ENCODE results near the gene WSCD1. TPM values are rescaled to one million over a fixed set of nuclear protein-coding genes. Genes with fewer than 3 reads are reported as not detected.

The WSCD1 gene
- total RNA-seq, 2 donors from 2014 or later = 0.19 to 0.67 TPM

DNA sequence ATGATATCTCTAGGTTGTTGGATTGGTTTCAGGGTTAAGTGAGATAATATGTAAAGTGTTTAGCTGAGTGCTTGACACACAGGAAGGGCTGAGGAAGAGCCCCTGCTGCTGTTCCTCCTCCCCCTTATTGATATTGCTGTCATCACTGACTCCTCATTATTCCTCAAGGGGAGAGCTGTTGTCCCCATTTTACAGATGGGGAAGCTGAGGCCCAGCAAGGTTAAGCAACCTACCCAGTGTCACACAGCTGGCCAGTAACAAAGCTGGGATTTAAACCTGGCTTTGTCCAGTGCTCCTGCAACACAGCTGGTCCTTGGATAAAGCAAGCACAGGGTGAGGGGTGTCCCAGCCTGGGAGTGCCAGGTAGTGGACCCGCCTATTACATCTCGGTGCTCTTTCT is 9.8 kb downstream of the WSCD1 start:
- ATAC-seq (replicated peaks in 1 of 2) (no peak), DNase-seq (no peak)
- Mint-ChIP-seq H3K36me3 (ENCODE audit: insufficient read depth in 2 of 2) (no peaks in the 10 kb centered on the region), H3K27me3 (ENCODE audit: low read depth) (peaks cover 5% of the 10 kb centered on the region), H3K9me3 (no peaks in the 10 kb centered on the region), H3K4me1 (ENCODE audit: low read depth) (no peaks in the 10 kb centered on the region), H3K4me3 (no peak overlapping the region), H3K27ac (no peak overlapping the region)

DNA sequence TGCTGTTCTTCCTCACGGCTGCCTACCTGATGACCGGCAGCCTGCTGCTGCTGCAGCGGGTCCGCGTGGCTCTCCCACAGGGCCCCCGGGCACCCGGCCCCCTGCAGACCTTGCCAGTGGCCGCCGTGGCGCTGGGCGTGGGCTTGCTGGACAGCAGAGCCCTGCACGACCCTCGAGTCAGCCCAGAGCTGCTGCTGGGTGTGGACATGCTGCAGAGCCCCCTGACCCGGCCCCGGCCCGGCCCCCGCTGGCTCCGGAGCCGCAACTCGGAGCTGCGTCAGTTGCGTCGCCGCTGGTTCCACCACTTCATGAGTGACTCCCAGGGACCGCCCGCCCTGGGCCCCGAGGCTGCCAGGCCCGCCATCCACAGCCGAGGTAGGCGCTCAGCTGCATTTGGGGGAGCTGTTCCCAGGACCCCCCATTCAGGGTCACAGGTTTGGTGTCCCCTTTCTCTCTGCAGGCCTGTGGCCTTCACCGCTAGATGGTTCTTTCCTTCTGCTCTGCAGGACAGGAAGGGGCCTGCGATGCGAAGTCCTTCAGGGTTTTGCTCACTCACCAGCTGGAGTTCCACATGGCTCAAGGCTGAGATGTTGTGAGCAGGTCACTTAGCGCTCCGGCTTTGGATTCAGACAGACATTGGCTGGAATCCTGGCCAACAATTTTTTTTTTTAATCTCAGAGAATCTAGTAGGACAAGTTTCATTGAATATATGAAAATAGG is 10.7 kb downstream of the WSCD1 start:
- DNase-seq (no peak), ATAC-seq (replicated peaks in 1 of 2) (no peak)
- Mint-ChIP-seq H3K27me3 (ENCODE audit: low read depth) (peaks cover under 1% of the 10 kb centered on the region), H3K4me3 (no peak overlapping the region), H3K9me3 (no peaks in the 10 kb centered on the region), H3K4me1 (ENCODE audit: low read depth) (no peaks in the 10 kb centered on the region), H3K27ac (no peak overlapping the region), H3K36me3 (ENCODE audit: insufficient read depth in 2 of 2) (no peaks in the 10 kb centered on the region)

DNA sequence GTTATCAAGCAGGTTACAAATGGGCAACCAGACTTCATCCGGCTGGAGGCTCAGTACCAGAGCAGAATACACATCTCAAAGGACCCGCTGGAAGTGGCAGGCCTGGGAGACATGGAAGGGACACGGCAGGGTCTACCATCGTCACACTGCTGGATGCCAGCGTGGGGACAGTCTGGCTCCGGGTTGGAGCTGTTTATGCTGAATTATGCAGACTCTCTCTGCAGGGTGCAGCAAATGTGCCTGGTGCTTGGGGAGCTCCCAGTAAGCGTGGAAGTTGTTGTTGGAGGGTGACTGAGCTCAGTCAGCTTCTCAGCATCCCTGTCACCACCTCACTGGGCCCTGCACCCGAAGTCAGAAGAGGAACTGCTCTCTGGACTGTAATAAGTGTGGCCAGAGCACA is 12.2 kb downstream of the WSCD1 start:
- H3K4me3 Mint-ChIP-seq = no peak overlapping the region
- no peak for ATAC-seq (replicated peaks in 1 of 2)
- no peaks in the 10 kb centered on the region for H3K27me3 Mint-ChIP-seq (ENCODE audit: low read depth)
- no peaks in the 10 kb centered on the region for H3K36me3 Mint-ChIP-seq (ENCODE audit: insufficient read depth in 2 of 2)
- H3K9me3 Mint-ChIP-seq = no peaks in the 10 kb centered on the region
- no peak for DNase-seq
- no peak overlapping the region for H3K27ac Mint-ChIP-seq
- H3K4me1 Mint-ChIP-seq (ENCODE audit: low read depth) = no peaks in the 10 kb centered on the region

DNA sequence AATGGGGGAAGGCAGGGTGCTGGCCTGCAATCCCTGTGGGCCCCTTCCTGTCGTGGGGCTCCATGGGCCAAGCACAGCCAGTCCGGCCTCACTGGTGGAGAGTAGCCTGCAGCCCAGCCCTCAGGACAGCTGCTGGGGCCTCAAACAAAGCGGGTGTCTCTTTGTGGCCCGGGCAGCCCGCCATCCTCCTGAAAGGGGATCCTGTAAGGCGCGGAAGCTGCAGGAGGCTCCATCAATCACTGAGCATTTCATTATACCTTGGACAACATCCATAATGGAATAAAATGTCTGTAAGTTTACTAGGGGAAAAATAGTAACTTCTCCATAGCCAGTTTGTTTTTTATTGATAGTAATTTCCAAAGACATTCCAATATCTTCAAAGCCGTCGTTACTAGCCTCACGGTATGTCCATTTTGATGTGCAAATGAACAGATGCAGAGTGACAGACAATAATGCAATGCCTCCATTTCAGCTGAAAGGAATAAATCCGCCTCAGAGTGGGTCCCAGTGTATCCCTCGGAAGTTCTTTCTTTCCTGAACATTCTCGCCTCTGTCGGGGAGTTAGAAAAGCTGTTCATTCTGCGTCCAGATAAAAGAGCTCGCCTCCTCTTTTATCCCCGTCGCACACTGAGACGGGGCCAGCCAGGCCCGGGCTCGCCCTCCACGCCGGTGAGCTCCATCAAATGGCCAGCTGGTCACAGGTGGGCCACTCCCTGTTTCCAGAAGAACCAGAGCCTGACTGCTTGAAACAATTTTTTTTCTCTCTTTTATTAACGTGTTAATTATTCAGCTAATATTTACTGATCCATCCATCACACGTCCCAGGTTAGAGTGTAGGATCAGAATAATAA is 14.4 kb downstream of the WSCD1 start:
- DNase-seq = no peak
- Mint-ChIP-seq H3K27me3 (ENCODE audit: low read depth) (no peaks in the 10 kb centered on the region), H3K4me3 (no peak overlapping the region), H3K36me3 (ENCODE audit: insufficient read depth in 2 of 2) (no peaks in the 10 kb centered on the region), H3K27ac (no peak overlapping the region), H3K9me3 (no peaks in the 10 kb centered on the region), H3K4me1 (ENCODE audit: low read depth) (no peaks in the 10 kb centered on the region)
- ATAC-seq (replicated peaks in 1 of 2) = no peak

DNA sequence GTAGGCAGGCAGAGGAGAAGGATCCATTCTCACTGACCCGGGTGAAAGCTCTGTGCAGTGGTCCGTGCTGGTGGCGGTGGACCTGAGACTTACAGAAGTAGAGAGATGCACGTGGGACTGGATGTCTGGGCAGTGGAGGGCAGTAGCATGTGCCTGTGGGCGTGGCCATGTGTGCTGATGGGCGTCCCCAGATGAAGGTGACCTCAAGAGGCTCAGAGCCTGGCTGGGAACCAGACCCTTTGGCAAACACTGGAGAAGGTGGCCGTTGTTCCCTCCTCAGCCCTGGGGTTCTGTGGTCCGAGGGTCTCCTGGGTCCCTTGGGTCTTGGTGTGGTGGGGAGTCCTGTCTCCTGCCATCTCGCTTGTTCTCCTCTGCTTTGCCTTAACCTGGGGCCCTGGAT is 15.6 kb downstream of the WSCD1 start:
- ATAC-seq (replicated peaks in 1 of 2) (no peak), DNase-seq (no peak)
- H3K4me3 Mint-ChIP-seq = no peak overlapping the region
- H3K9me3 Mint-ChIP-seq = no peaks in the 10 kb centered on the region
- H3K36me3 Mint-ChIP-seq (ENCODE audit: insufficient read depth in 2 of 2) = no peaks in the 10 kb centered on the region
- H3K4me1 Mint-ChIP-seq (ENCODE audit: low read depth) = no peaks in the 10 kb centered on the region
- H3K27ac Mint-ChIP-seq = no peak overlapping the region
- no peaks in the 10 kb centered on the region for H3K27me3 Mint-ChIP-seq (ENCODE audit: low read depth)

- Mint-ChIP-seq H3K36me3 (ENCODE audit: insufficient read depth in 2 of 2) (no peaks in the 10 kb centered on the region), H3K4me3 (no peak overlapping the region), H3K27me3 (ENCODE audit: low read depth) (no peaks in the 10 kb centered on the region), H3K27ac (no peak overlapping the region), H3K4me1 (ENCODE audit: low read depth) (no peaks in the 10 kb centered on the region), H3K9me3 (no peaks in the 10 kb centered on the region)
- DNase-seq (no peak), ATAC-seq (replicated peaks in 1 of 2) (no peak)
Observed at GRCh38 chr17:6086603-6087400, 16.6 kb downstream of the WSCD1 start.

- ATAC-seq (replicated peaks in 1 of 2) (no peak), DNase-seq (no peak)
- H3K27me3 Mint-ChIP-seq (ENCODE audit: low read depth) = peaks cover 1% of the 10 kb centered on the region
- H3K36me3 Mint-ChIP-seq (ENCODE audit: insufficient read depth in 2 of 2) = no peaks in the 10 kb centered on the region
- no peak overlapping the region for H3K4me3 Mint-ChIP-seq
- no peaks in the 10 kb centered on the region for H3K4me1 Mint-ChIP-seq (ENCODE audit: low read depth)
- H3K9me3 Mint-ChIP-seq = no peaks in the 10 kb centered on the region
- no peak overlapping the region for H3K27ac Mint-ChIP-seq
Observed at GRCh38 chr17:6088141-6088540, 18.0 kb downstream of the WSCD1 start.

DNA sequence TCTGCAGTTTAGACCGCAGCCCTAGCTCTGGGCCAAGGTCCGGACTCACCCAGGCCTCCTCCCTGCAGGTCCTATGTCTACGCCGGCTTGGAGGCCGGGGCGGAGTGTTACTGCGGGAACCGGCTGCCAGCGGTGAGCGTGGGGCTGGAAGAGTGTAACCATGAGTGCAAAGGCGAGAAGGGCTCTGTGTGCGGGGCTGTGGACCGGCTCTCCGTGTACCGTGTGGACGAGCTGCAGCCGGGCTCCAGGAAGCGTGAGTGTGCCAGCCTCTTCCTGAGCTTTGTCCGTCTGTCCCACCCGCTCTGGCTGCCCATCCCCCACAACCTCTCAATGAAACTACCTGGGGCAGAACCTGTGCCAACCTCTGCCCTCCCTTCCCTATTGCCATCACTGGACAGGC is 20.1 kb downstream of the WSCD1 start:
- Mint-ChIP-seq H3K9me3 (no peaks in the 10 kb centered on the region), H3K4me1 (ENCODE audit: low read depth) (no peaks in the 10 kb centered on the region), H3K4me3 (no peak overlapping the region), H3K36me3 (ENCODE audit: insufficient read depth in 2 of 2) (no peaks in the 10 kb centered on the region), H3K27ac (no peak overlapping the region), H3K27me3 (ENCODE audit: low read depth) (peaks cover 6% of the 10 kb centered on the region)
- DNase-seq (no peak), ATAC-seq (replicated peaks in 1 of 2) (no peak)

DNA sequence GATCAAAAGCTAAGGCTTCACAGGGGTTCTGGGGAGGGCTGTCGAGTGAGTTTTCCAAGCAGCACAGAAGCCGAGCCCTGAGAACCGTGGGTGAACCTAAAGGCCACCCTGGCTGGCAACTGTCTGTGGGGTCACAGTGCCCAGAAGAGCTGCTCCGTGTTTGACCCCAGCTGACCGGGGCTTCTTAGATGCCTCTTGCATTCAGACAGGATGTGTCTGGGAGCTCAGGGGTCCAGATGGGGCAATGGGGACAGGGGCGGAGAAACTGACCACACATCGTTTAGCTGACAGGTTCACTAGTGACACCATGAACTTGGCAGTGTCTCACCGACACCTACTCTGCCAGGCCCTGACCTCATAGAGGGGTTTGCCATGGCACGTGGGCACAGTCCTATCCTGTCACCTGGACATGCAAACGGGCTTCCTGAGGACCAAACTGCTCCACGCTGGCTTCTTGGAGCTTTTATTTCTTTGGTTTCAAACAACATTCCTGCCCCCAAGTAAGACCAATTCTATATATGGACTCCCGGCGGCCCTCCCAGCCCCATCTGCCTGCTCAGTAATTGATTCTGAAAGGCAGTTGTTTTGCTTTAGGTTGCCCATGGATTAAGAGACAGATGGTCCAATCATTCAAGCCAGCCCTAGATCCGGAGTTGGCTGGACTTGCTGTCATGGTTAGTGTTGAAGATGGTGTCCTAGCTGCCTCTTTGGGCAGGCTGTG is 22.2 kb downstream of the WSCD1 start:
- H3K36me3 Mint-ChIP-seq (ENCODE audit: insufficient read depth in 2 of 2) = no peaks in the 10 kb centered on the region
- no peak for ATAC-seq (replicated peaks in 1 of 2)
- no peak for DNase-seq
- H3K4me3 Mint-ChIP-seq = no peak overlapping the region
- no peaks in the 10 kb centered on the region for H3K4me1 Mint-ChIP-seq (ENCODE audit: low read depth)
- no peaks in the 10 kb centered on the region for H3K9me3 Mint-ChIP-seq
- peaks cover 6% of the 10 kb centered on the region for H3K27me3 Mint-ChIP-seq (ENCODE audit: low read depth)
- no peak overlapping the region for H3K27ac Mint-ChIP-seq

- ATAC-seq (replicated peaks in 1 of 2) = no peak
- no peaks in the 10 kb centered on the region for H3K9me3 Mint-ChIP-seq
- peaks cover 6% of the 10 kb centered on the region for H3K27me3 Mint-ChIP-seq (ENCODE audit: low read depth)
- H3K36me3 Mint-ChIP-seq (ENCODE audit: insufficient read depth in 2 of 2) = no peaks in the 10 kb centered on the region
- H3K4me3 Mint-ChIP-seq = no peak overlapping the region
- no peaks in the 10 kb centered on the region for H3K4me1 Mint-ChIP-seq (ENCODE audit: low read depth)
- no peak overlapping the region for H3K27ac Mint-ChIP-seq
- no peak for DNase-seq
Observed at GRCh38 chr17:6092903-6093468, 22.8 kb downstream of the WSCD1 start.

GRCh38 chr17:6094453-6094852 is 24.3 kb downstream of the WSCD1 start:
- no peak overlapping the region for H3K4me3 Mint-ChIP-seq
- H3K4me1 Mint-ChIP-seq (ENCODE audit: low read depth) = no peaks in the 10 kb centered on the region
- no peak for DNase-seq
- H3K27me3 Mint-ChIP-seq (ENCODE audit: low read depth) = peaks cover 6% of the 10 kb centered on the region
- H3K27ac Mint-ChIP-seq = no peak overlapping the region
- no peaks in the 10 kb centered on the region for H3K36me3 Mint-ChIP-seq (ENCODE audit: insufficient read depth in 2 of 2)
- H3K9me3 Mint-ChIP-seq = no peaks in the 10 kb centered on the region
- no peak for ATAC-seq (replicated peaks in 1 of 2)

- no peaks in the 10 kb centered on the region for H3K36me3 Mint-ChIP-seq (ENCODE audit: insufficient read depth in 2 of 2)
- H3K4me3 Mint-ChIP-seq = no peak overlapping the region
- DNase-seq (no peak), ATAC-seq (replicated peaks in 1 of 2) (no peak)
- no peak overlapping the region for H3K27ac Mint-ChIP-seq
- no peaks in the 10 kb centered on the region for H3K4me1 Mint-ChIP-seq (ENCODE audit: low read depth)
- H3K9me3 Mint-ChIP-seq = no peaks in the 10 kb centered on the region
- peaks cover 6% of the 10 kb centered on the region for H3K27me3 Mint-ChIP-seq (ENCODE audit: low read depth)
Observed at GRCh38 chr17:6094926-6095325, 24.7 kb downstream of the WSCD1 start.
